Spleen (tissue), 11 donors: ENCODE measurements around the gene FAM25G. TPM values are rescaled to one million over a fixed set of nuclear protein-coding genes. Genes with fewer than 3 reads are reported as not detected.
A peak's percentile ranks its signal among the peaks of the same experiment; 100 is the strongest.

Experiments used
- DNase-seq: peaks from one replicate; pipeline ENCODE4 v3.0.0-alpha.2; 2020
- H3K27ac ChIP-seq, 8 donors: fragments of 200-600 bp; sonication (generic) in 7 of 8; 1 replicate in 4 of 8; 2 replicates in 4 of 8; pipeline versions ENCODE4 v1.5.0 to v1.8.0; 2016 to 2021; ENCODE audit warnings: inconsistent platforms in 4 of 8, mild to moderate bottlenecking in 4 of 8, moderate library complexity in 1 of 8
- H3K27me3 ChIP-seq, 7 donors: fragments of 200-600 bp; sonication (generic) in 6 of 7; replicated peaks in 1 of 7; 1 replicate in 4 of 7; 2 replicates in 3 of 7; pipeline versions ENCODE4 v1.5.0 to v1.8.0; 2016 to 2021; ENCODE audit warnings: inconsistent platforms in 3 of 7, mild to moderate bottlenecking in 1 of 7
- H3K36me3 ChIP-seq, 6 donors: fragments of 200-600 bp; sonication (generic) in 5 of 6; 1 replicate in 4 of 6; 2 replicates in 2 of 6; pipeline versions ENCODE4 v1.5.0 to v1.8.0; 2016 to 2021; ENCODE audit warnings: inconsistent platforms in 2 of 6
- H3K4me1 ChIP-seq, 6 donors: fragments of 200-600 bp; sonication (generic) in 5 of 6; 1 replicate in 3 of 6; 2 replicates in 3 of 6; pipeline versions ENCODE4 v1.5.0 to v1.8.0; 2016 to 2021; ENCODE audit warnings: inconsistent platforms in 3 of 6
- H3K4me3 ChIP-seq, 8 donors: fragments of 200-600 bp; sonication (generic) in 7 of 8; 1 replicate in 4 of 8; 2 replicates in 4 of 8; pipeline versions ENCODE4 v1.5.0 to v1.8.0; 2016 to 2021; ENCODE audit warnings: inconsistent platforms in 4 of 8, mild to moderate bottlenecking in 4 of 8, moderate library complexity in 2 of 8
- H3K9me3 ChIP-seq, 8 donors: fragments of 200-600 bp; sonication (generic) in 7 of 8; 1 replicate in 4 of 8; 2 replicates in 4 of 8; pipeline versions ENCODE4 v1.5.0 to v1.8.0; 2016 to 2021; ENCODE audit warnings: inconsistent platforms in 4 of 8
- POLR2A ChIP-seq, 3 donors: fragments of 450-650 bp; IDR thresholded peaks; one replicate each; pipeline ENCODE4 v1.5.1; 2017; ENCODE audit warnings: antibody characterized with exemption in 3 of 3, mild to moderate bottlenecking in 1 of 3
- POLR2AphosphoS5 ChIP-seq, 3 donors: sonication (generic); formaldehyde crosslinking; IDR thresholded peaks; one replicate each; pipeline ENCODE4 v1.5.1; 2017; ENCODE audit warnings: antibody characterized with exemption in 3 of 3
- WGBS, 5 donors: extraction: QIAGEN DNeasy Blood & Tissue Kit in 3 of 5; methylation state at CpG; one replicate each; pipeline versions ENCODE4 v1.1.5 to v1.1.7; 2013 to 2018; 5-methylcytosine and 5-hydroxymethylcytosine counted together
- intact Hi-C: fragments of 100-400 bp; cut with DNase I; formaldehyde crosslinking; loops from one replicate; pipeline ENCODE4 v1.15.0; 2023; ENCODE audit warnings: low total_unique reads
- polyA plus RNA-seq, 3 donors: library from polyadenylated mRNA; stranded (reverse); fragments of 200-250 nt; gene quantifications; one replicate each; pipeline ENCODE4 v1.2.1, GENCODE V29; 2013
- total RNA-seq, 7 donors: library from RNA; depleted of rRNA in 3 of 7; stranded (reverse); fragments of >200 nt in 3 of 7; fragmentation: NEBNext Ultra II Directional in 4 of 7; extraction: Animal tissue kit (Norgen Biotek cat#: 25700) in 4 of 7; gene quantifications; one replicate each; pipeline versions ENCODE4 v1.1.0 to v1.2.1, GENCODE V29; 2016 to 2021
- TF ChIP-seq, protein P1 (sequence below), 11 experiments: fragments of 200-600 bp in 7 of 11; fragments of 450-650 bp in 4 of 11; sonication (generic) in 4 of 11; IDR thresholded peaks in 8 of 11; conservative IDR thresholded peaks in 3 of 11; 1 replicate in 7 of 11; 2 replicates in 4 of 11; pipeline versions ENCODE4 v1.4.0 to v1.8.0; 2016 to 2021; ENCODE audit warnings: antibody characterized with exemption in 11 of 11, inconsistent platforms in 4 of 11, mild to moderate bottlenecking in 1 of 11
- donor health status: healthy with polysubstance abuse.
- donor health status: DM: no; HTN: no; CAD: no; lungs with moderate emphysema.
- donor health status: DM: no; HTN: no; CAD: no.
- donor health status: Bipolar disorder and iron deficiency.
- donor health status: healthy.
- donor health status: DM: no; HTN: no; CAD: no.
- donor health status: DM: yes; HTN: yes; CAD: no.

The FAM25G gene
- total and polyA plus RNA-seq, 10 donors: not detected

GRCh38 chr10:47451998-47452494 is 39.5 kb downstream of the FAM25G start:
- peaks cover 0 to 3% (median under 1%) of the 10 kb centered on the region in 8 donors for H3K9me3 ChIP-seq
- H3K27ac ChIP-seq: no peak overlapping the region
- H3K4me1 ChIP-seq: no peaks in the 10 kb centered on the region
- 60 to 75% (median 70%) methylated on average over 5 to 7 of the region's 7 CpGs for WGBS, 5 donors
- intact Hi-C loops: no loop called here
- H3K4me3 ChIP-seq: no peak overlapping the region
- H3K27me3 ChIP-seq: peaks cover 0 to 10% (median 0%) of the 10 kb centered on the region in 7 donors
- TF ChIP-seq POLR2AphosphoS5 (IDR thresholded peaks at IDR 0.05) (no peak), POLR2A (IDR thresholded peaks at IDR 0.05) (no peak)
- TF ChIP-seq, protein P1, sequence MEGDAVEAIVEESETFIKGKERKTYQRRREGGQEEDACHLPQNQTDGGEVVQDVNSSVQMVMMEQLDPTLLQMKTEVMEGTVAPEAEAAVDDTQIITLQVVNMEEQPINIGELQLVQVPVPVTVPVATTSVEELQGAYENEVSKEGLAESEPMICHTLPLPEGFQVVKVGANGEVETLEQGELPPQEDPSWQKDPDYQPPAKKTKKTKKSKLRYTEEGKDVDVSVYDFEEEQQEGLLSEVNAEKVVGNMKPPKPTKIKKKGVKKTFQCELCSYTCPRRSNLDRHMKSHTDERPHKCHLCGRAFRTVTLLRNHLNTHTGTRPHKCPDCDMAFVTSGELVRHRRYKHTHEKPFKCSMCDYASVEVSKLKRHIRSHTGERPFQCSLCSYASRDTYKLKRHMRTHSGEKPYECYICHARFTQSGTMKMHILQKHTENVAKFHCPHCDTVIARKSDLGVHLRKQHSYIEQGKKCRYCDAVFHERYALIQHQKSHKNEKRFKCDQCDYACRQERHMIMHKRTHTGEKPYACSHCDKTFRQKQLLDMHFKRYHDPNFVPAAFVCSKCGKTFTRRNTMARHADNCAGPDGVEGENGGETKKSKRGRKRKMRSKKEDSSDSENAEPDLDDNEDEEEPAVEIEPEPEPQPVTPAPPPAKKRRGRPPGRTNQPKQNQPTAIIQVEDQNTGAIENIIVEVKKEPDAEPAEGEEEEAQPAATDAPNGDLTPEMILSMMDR (IDR thresholded peaks at IDR 0.05 in 8 of 11, conservative IDR thresholded peaks at IDR 0.05 in 3 of 11): no peak
- DNase-seq: no peak
- H3K36me3 ChIP-seq: no peaks in the 10 kb centered on the region

GRCh38 chr10:47451273-47451997 is 40.1 kb downstream of the FAM25G start:
- intact Hi-C loops: no loop called here
- H3K36me3 ChIP-seq: no peaks in the 10 kb centered on the region
- WGBS, 5 donors: 77 to 88% (median 83%) methylated on average over 7 to 13 of the region's 13 CpGs

GRCh38 chr10:47450442-47450841 is 41.1 kb downstream of the FAM25G start:
- Histone ChIP-seq H3K9me3 (peaks cover 0 to 19% (median 16%) of the 10 kb centered on the region in 8 donors), H3K27ac (no peak overlapping the region), H3K27me3 (peaks cover 0 to 10% (median 0%) of the 10 kb centered on the region in 7 donors), H3K4me1 (no peaks in the 10 kb centered on the region), H3K4me3 (no peak overlapping the region), H3K36me3 (no peaks in the 10 kb centered on the region)
- WGBS, 5 donors: 87 to 100% (median 92%) methylated on average over 2 of the region's 2 CpGs
- intact Hi-C loops: no loop called here
- peak; percentile 56 for DNase-seq
- TF ChIP-seq POLR2A (IDR thresholded peaks at IDR 0.05): no peak
- no peak for TF ChIP-seq POLR2AphosphoS5 (IDR thresholded peaks at IDR 0.05)
- TF ChIP-seq, protein P1 (IDR thresholded peaks at IDR 0.05 in 8 of 11, conservative IDR thresholded peaks at IDR 0.05 in 3 of 11): no peak

More at GRCh38 chr10:47451273-47451997, 40.1 kb downstream of the FAM25G start:
- peaks cover 0 to 9% (median 6%) of the 10 kb centered on the region in 8 donors for H3K9me3 ChIP-seq
- TF ChIP-seq, protein P1 (IDR thresholded peaks at IDR 0.05 in 8 of 11, conservative IDR thresholded peaks at IDR 0.05 in 3 of 11): no peak
- TF ChIP-seq POLR2A (IDR thresholded peaks at IDR 0.05) (no peak), POLR2AphosphoS5 (IDR thresholded peaks at IDR 0.05) (no peak)
- H3K4me3 ChIP-seq: no peak overlapping the region
- DNase-seq: peak; percentile 71
- peaks cover 0 to 10% (median 0%) of the 10 kb centered on the region in 7 donors for H3K27me3 ChIP-seq
- no peaks in the 10 kb centered on the region for H3K4me1 ChIP-seq
- H3K27ac ChIP-seq: no peak overlapping the region

DNA sequence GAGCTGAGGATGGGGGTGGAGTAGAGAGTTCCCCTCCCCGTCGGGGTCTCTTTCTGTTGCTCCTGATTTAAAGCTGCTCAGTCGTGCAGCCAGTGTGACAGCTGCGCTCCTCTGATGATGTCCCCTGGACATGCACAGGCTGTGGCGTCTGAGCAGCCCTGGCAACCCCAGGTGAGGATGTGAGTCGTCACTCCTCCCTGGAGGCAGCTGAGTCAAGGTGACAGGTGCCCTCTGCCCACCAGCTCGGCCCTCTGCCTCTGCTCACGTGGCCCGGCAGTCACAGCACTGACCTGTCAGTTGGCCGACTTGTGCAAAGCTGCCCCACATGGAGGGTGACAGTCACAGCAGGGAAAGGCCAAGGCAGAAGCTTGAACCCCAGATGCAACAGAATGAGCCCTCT is 41.5 kb downstream of the FAM25G start:
- H3K27me3 ChIP-seq: peaks cover 0 to 10% (median 0%) of the 10 kb centered on the region in 7 donors
- TF ChIP-seq POLR2AphosphoS5 (IDR thresholded peaks at IDR 0.05): no peak
- TF ChIP-seq, protein P1 (IDR thresholded peaks at IDR 0.05 in 8 of 11, conservative IDR thresholded peaks at IDR 0.05 in 3 of 11): no peak
- no peak for TF ChIP-seq POLR2A (IDR thresholded peaks at IDR 0.05)
- H3K4me3 ChIP-seq: no peak overlapping the region
- H3K4me1 ChIP-seq: no peaks in the 10 kb centered on the region
- intact Hi-C loops: no loop called here
- peak; percentile 70 for DNase-seq
- WGBS, 5 donors: 70 to 78% (median 76%) methylated on average over 3 to 10 of the region's 10 CpGs
- H3K9me3 ChIP-seq: peaks cover 0 to 24% (median 21%) of the 10 kb centered on the region in 8 donors
- H3K27ac ChIP-seq: no peak overlapping the region
- H3K36me3 ChIP-seq: no peaks in the 10 kb centered on the region
